ENCODE results near the gene TP53I11. TPM values are rescaled to one million over a fixed set of nuclear protein-coding genes. Genes with fewer than 3 reads are reported as not detected.

TP53I11 gene
- total RNA-seq, 1 experiment from 2014 or later, result 94.2 TPM

DNA sequence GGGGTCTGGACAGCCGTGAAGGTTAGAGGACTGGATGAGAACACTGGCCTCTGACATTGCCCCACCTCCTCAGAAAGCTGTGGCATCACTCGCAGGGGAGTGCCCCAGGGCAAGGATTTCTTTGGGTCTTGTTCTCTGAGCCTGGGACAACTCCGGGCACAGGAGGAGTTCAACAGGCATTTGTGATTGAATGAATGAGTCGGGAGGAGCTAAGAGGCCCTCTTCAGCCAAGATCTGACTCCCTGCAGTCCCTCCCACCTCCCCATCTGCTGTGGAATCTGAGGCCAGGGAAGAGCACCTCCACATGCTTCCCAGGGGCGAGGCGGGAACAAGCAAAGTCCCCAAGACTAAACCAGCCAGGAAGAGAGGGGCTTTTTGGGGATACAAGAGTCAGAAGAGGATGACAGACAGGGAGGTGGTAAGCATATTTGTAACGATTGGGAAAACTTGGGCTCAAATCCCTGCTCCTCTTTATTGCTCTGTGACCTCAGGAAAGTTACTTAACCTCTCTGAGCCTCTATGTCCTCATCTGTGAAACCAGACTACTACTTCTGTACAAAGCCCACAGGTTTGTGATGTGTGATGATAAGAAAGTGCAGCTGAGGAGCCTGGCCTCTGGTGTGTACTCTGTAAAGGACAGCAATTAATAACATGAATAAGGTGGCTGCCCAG, 6.4 kb downstream of the TP53I11 start:
- no peak overlapping the region for H3K4me2 ChIP-seq (ENCODE audit: insufficient read depth, insufficient read length, low read length)
- peaks cover 2% of the 10 kb centered on the region for H3K23me2 ChIP-seq (ENCODE audit: insufficient read length, low read depth, low read length, poor library complexity, severe bottlenecking)
- Mint-ChIP-seq H3K27me3 (ENCODE audit: low read depth) (no peaks in the 10 kb centered on the region; the same call in 1 of the 2 replicates), H3K9me3 (peaks cover 0 to 3% of the 10 kb centered on the region in 2 experiments; a peak in 2 of 5 replicates), H3K4me3 (peak overlapping the region; percentile 13 to 65), H3K36me3 (ENCODE audit: insufficient read depth in 1 of 3, low read depth in 3 of 3) (peaks cover 2 to 31% (median 31%) of the 10 kb centered on the region in 3 experiments; a peak in 6 of 7 replicates), H3K4me1 (peaks cover 58 to 85% of the 10 kb centered on the region in 2 experiments), H3K27ac (peak overlapping the region; percentile 80 to 96 (median 89))
- no peak overlapping the region for H4K5ac ChIP-seq (ENCODE audit: insufficient read length, low read depth, low read length)
- H4K91ac ChIP-seq (ENCODE audit: insufficient read length, low read depth, low read length), result no peak overlapping the region
- no peaks in the 10 kb centered on the region for H3K9me3 ChIP-seq (ENCODE audit: control insufficient read depth, low read depth, low read length)
- no peak overlapping the region for H2BK15ac ChIP-seq (ENCODE audit: low read depth, low read length)
- H2BK120ac ChIP-seq (ENCODE audit: low read depth, low read length, poor library complexity, severe bottlenecking), result no peak overlapping the region
- no peaks in the 10 kb centered on the region for H3K27me3 ChIP-seq (ENCODE audit: insufficient read depth, low read length)
- no peak overlapping the region for H3K14ac ChIP-seq (ENCODE audit: insufficient read depth, low read length)
- H3K4me1 ChIP-seq (ENCODE audit: insufficient read depth, low read length), result peaks cover 2% of the 10 kb centered on the region; the same call in 1 of the 2 replicates
- no peak overlapping the region for H4K8ac ChIP-seq (replicated peaks; ENCODE audit: insufficient read length, low read depth, low read length)
- H3K79me2 ChIP-seq (ENCODE audit: insufficient read depth, low read length), result no peaks in the 10 kb centered on the region
- H2AFZ ChIP-seq (ENCODE audit: low read length), result no peak overlapping the region
- no peaks in the 10 kb centered on the region for H4K20me1 ChIP-seq (ENCODE audit: control insufficient read depth, insufficient read depth, insufficient read length)
- no peak overlapping the region for H3K23ac ChIP-seq (ENCODE audit: insufficient read length, low read depth, low read length)
- WGBS (ENCODE audit: extremely low coverage, insufficient read length, low lambda C conversion rate), result no CpG with 5 or more reads among the region's 7 CpGs
- H3K79me1 ChIP-seq (ENCODE audit: insufficient read depth, low read depth, low read length, poor library complexity, severe bottlenecking), result no peaks in the 10 kb centered on the region
- H2AK5ac ChIP-seq (ENCODE audit: insufficient read length, low read length), result no peak overlapping the region
- H3K9ac ChIP-seq (ENCODE audit: extremely low read depth, insufficient read length, low read length), result no peak overlapping the region
- peak; percentile 81 for DNase-seq
- TF ChIP-seq, protein P1, sequence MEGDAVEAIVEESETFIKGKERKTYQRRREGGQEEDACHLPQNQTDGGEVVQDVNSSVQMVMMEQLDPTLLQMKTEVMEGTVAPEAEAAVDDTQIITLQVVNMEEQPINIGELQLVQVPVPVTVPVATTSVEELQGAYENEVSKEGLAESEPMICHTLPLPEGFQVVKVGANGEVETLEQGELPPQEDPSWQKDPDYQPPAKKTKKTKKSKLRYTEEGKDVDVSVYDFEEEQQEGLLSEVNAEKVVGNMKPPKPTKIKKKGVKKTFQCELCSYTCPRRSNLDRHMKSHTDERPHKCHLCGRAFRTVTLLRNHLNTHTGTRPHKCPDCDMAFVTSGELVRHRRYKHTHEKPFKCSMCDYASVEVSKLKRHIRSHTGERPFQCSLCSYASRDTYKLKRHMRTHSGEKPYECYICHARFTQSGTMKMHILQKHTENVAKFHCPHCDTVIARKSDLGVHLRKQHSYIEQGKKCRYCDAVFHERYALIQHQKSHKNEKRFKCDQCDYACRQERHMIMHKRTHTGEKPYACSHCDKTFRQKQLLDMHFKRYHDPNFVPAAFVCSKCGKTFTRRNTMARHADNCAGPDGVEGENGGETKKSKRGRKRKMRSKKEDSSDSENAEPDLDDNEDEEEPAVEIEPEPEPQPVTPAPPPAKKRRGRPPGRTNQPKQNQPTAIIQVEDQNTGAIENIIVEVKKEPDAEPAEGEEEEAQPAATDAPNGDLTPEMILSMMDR (conservative IDR thresholded peaks at IDR 0.05), result no peak
- H2BK20ac ChIP-seq (ENCODE audit: low read depth, low read length, poor library complexity, severe bottlenecking), result no peak overlapping the region
- no peak overlapping the region for H3K27ac ChIP-seq (ENCODE audit: insufficient read length, low read depth, low read length)
- H2BK5ac ChIP-seq (ENCODE audit: insufficient read length, low read length), result no peak overlapping the region
- no peak overlapping the region for H3K56ac ChIP-seq (ENCODE audit: insufficient read length, low read depth, low read length)
- no peak overlapping the region for H2BK12ac ChIP-seq (ENCODE audit: insufficient read length, low read depth, low read length)
- no peak overlapping the region for H3K4ac ChIP-seq (ENCODE audit: low read depth, low read length)
- no peak overlapping the region for H3T11ph ChIP-seq (ENCODE audit: low read length)
- H3K18ac ChIP-seq (ENCODE audit: insufficient read length, low read depth, low read length), result no peak overlapping the region
